ENCODE data around the gene ARL11. TPM values are rescaled to one million over a fixed set of nuclear protein-coding genes. Genes with fewer than 3 reads are reported as not detected.
"Not testable (repeated sequence)": the region's sequence is repeated elsewhere in the genome, so short reads cannot be mapped to it uniquely, and the experiment has no call there.

ARL11 gene
- total and polyA plus RNA-seq, 12 donors, result 0.09 to 1.1 (median 0.23) TPM

DNA sequence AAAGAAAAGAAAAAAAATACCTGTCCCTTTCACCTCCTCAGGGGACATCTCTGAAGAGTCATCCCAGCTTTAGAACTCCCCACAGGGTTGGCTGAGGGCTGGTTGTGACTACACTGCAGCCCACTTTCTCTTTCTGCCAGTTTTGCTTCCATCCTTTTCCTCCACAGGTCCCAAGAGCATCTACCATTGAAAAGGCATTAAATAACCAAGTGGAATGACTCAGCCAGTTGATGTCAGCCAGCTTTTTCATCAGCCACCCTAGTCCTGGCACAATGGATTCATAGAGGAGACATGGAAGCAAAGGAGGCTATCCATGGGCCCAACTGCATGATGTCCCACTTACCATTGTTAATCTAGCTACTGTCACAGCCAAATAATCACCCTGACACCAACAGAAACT is 33.7 kb upstream of the ARL11 start:
- Histone ChIP-seq H3K9me3 (no peaks in the 10 kb centered on the region), H3K36me3 (no peaks in the 10 kb centered on the region), H3K4me3 (no peak overlapping the region), H3K4me1 (no peaks in the 10 kb centered on the region), H3K27me3 (no peaks in the 10 kb centered on the region), H3K27ac (no peak overlapping the region)
- intact Hi-C loops (cut with DNase I), result no loop called here
- TF ChIP-seq, protein P1, sequence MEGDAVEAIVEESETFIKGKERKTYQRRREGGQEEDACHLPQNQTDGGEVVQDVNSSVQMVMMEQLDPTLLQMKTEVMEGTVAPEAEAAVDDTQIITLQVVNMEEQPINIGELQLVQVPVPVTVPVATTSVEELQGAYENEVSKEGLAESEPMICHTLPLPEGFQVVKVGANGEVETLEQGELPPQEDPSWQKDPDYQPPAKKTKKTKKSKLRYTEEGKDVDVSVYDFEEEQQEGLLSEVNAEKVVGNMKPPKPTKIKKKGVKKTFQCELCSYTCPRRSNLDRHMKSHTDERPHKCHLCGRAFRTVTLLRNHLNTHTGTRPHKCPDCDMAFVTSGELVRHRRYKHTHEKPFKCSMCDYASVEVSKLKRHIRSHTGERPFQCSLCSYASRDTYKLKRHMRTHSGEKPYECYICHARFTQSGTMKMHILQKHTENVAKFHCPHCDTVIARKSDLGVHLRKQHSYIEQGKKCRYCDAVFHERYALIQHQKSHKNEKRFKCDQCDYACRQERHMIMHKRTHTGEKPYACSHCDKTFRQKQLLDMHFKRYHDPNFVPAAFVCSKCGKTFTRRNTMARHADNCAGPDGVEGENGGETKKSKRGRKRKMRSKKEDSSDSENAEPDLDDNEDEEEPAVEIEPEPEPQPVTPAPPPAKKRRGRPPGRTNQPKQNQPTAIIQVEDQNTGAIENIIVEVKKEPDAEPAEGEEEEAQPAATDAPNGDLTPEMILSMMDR (IDR thresholded peaks at IDR 0.05), result no peak
- no peak for DNase-seq
- ATAC-seq, result no peak

DNA sequence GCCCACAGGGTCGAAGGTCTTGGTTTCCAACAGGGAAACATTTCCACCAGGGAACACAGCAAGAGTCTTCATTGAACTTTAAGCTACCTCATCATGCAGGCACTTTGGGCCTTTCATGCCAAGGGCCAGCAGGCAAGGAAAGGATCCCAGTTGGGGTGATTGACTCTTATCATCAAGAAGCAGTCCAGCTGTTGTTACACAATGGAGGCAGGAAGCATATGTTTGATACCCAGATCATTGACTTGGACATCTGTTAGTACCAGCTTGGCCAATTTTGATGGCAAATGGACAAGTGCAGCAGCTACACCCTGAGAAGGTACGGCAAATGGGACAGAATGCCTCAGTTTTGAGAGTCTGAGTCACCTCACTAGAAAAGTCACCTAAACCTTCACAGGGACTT is 32.1 kb upstream of the ARL11 start:
- H3K36me3 ChIP-seq, result no peaks in the 10 kb centered on the region
- H3K9me3 ChIP-seq, result no peaks in the 10 kb centered on the region
- ATAC-seq (no peak), DNase-seq (no peak)
- WGBS, 2 donors, result 40 to 80% methylated on average over 2 of the region's 2 CpGs
- TF ChIP-seq, protein P1 (IDR thresholded peaks at IDR 0.05), result no peak
- H3K27me3 ChIP-seq, result no peaks in the 10 kb centered on the region
- H3K4me3 ChIP-seq, result no peak overlapping the region
- no peak overlapping the region for H3K27ac ChIP-seq
- no peaks in the 10 kb centered on the region for H3K4me1 ChIP-seq
- intact Hi-C loops (cut with DNase I), result no loop called here

DNA sequence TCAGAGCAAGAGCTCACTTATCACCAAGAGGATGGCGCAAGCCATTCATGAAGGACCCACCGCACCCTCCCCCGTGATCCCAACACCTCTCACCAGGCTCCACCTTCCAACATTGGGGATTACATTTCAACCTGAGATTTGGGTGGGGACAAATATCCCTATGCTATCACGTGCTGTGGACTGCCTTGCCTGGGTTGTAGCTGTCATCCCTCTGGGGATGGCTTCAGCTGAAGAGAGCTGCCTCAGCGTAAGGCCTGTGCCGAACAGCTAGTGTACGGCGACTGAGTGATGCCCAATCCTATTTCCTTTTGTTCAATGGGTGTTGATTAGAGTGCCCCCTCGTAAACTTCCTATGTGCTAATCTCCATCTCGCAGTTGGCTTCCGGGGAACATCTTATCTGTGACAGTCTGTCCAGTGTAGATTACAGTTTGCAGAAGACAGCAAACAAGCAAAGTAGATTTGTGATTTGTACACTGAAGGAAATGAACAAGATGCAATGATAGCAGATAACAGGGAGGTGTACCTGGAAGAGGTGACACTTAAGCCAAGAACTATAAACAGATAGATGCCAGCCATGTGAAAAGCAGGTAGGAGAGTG is 31.2 kb upstream of the ARL11 start:
- intact Hi-C loops (cut with DNase I), result no loop called here
- 68 to 77% methylated on average over 11 of the region's 11 CpGs for WGBS, 2 donors
- H3K4me1 ChIP-seq, result no peaks in the 10 kb centered on the region
- TF ChIP-seq, protein P1 (IDR thresholded peaks at IDR 0.05), result no peak
- no peak for ATAC-seq
- no peak overlapping the region for H3K27ac ChIP-seq
- no peak overlapping the region for H3K4me3 ChIP-seq
- no peak for DNase-seq
- H3K27me3 ChIP-seq, result no peaks in the 10 kb centered on the region
- no peaks in the 10 kb centered on the region for H3K9me3 ChIP-seq
- H3K36me3 ChIP-seq, result no peaks in the 10 kb centered on the region

DNA sequence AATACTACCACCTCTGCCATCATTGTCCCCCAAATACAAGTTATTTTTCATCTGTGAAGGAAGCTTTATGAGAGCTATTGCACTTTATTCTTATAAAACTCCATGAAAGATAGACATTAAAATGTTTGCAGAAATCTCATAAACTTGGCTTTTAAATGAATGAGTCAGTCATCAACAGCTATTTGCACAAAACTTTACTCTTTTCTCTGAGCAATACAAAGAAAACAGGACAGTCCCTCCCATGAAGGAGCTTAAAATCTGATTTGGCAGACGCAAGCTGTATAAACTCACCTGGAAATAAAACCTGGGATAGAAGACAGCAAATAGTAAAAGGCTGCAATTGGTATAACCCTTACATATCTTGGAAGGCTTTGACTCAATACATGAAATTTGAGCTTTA is 26.3 kb upstream of the ARL11 start:
- no peak for ATAC-seq
- Histone ChIP-seq H3K4me1 (peaks cover 0 to 3% (median 0%) of the 10 kb centered on the region in 9 donors), H3K27ac (no peak overlapping the region), H3K36me3 (no peaks in the 10 kb centered on the region), H3K4me3 (no peak overlapping the region), H3K27me3 (no peaks in the 10 kb centered on the region), H3K9me3 (no peaks in the 10 kb centered on the region)
- DNase-seq, result no peak
- intact Hi-C loops (cut with DNase I), result loop anchor here in 2 of 10 donors (10.0 kb wide), 2 partner anchors 67 to 107 kb away; partner anchors contain the start of gene PHF11 (in 1 of the 2)
- TF ChIP-seq, protein P1 (IDR thresholded peaks at IDR 0.05), result no peak
- WGBS, 2 donors, result 85 to 92% methylated on average over 1 of the region's 1 CpG

DNA sequence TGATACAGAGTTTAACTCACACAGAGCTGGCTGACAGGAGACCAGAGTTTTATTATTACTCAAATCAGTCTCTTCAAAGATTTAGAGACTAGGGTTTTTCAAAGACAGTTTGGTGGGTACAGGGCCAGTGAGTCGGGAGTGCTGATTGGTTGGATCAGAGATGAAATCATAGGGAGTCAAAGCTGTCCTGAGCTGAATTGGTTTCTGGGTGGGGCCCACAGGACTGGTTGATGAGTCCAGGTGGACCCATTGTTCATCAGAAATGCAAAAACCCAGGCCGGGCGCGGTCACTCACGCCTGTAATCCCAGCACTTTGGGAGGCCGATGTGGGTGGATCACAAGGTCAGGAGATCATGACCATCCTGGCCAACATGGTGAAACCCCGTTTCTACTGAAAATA is 25.7 kb upstream of the ARL11 start:
- not testable (repeated sequence) for ATAC-seq, H3K36me3 ChIP-seq, H3K9me3 ChIP-seq, H3K27me3 ChIP-seq, H3K4me3 ChIP-seq, H3K4me1 ChIP-seq, DNase-seq, H3K27ac ChIP-seq
- 93% methylated on average over 7 of the region's 7 CpGs for WGBS, 2 donors
- intact Hi-C loops (cut with DNase I), result loop anchor here in 2 of 10 donors (10.0 kb wide), 2 partner anchors 68 to 108 kb away; partner anchors contain the start of gene PHF11 (in 1 of the 2)
